ENCODE data around the gene LAPTM4A. TPM values are rescaled to one million over a fixed set of nuclear protein-coding genes. Genes with fewer than 3 reads are reported as not detected.
"Not testable (repeated sequence)": the region's sequence is repeated elsewhere in the genome, so short reads cannot be mapped to it uniquely, and the experiment has no call there.

The LAPTM4A gene
- total RNA-seq, 1 donor from 2014 or later: 74.4 TPM

GRCh38 chr2:20052229-20052851 lies 912 bp upstream of the LAPTM4A start:
- no peaks in the 10 kb centered on the region for H3K36me3 Mint-ChIP-seq (ENCODE audit: low read depth)
- no peak overlapping the region for H3K4me3 Mint-ChIP-seq
- peaks cover 13% of the 10 kb centered on the region for H3K27me3 Mint-ChIP-seq (ENCODE audit: low read depth)
- no peaks in the 10 kb centered on the region for H3K9me3 Mint-ChIP-seq
- TF ChIP-seq CTCF (conservative IDR thresholded peaks at IDR 0.05): peak; percentile 10
- no peak overlapping the region for H3K27ac Mint-ChIP-seq (ENCODE audit: unreplicated experiment)
- no peak for DNase-seq (ENCODE audit: low read depth, low spot score)
- peaks cover 27% of the 10 kb centered on the region for H3K4me1 Mint-ChIP-seq

- Mint-ChIP-seq H3K9me3 (no peaks in the 10 kb centered on the region), H3K4me1 (peaks cover 27% of the 10 kb centered on the region), H3K4me3 (no peak overlapping the region), H3K27me3 (ENCODE audit: low read depth) (peaks cover 4% of the 10 kb centered on the region), H3K27ac (ENCODE audit: unreplicated experiment) (no peak overlapping the region), H3K36me3 (ENCODE audit: low read depth) (no peaks in the 10 kb centered on the region)
- no peak for TF ChIP-seq CTCF (conservative IDR thresholded peaks at IDR 0.05)
- DNase-seq (ENCODE audit: low read depth, low spot score): peak; percentile 38
These were observed 539 bp downstream of the LAPTM4A start for GRCh38 chr2:20050646-20051531.

GRCh38 chr2:20050104-20050645 lies 1.3 kb downstream of the LAPTM4A start:
- no peaks in the 10 kb centered on the region for H3K9me3 Mint-ChIP-seq
- no peaks in the 10 kb centered on the region for H3K27me3 Mint-ChIP-seq (ENCODE audit: low read depth)

GRCh38 chr2:20049637-20050036 lies 1.8 kb downstream of the LAPTM4A start:
- Mint-ChIP-seq H3K4me3 (no peak overlapping the region), H3K4me1 (peaks cover 31% of the 10 kb centered on the region), H3K27me3 (ENCODE audit: low read depth) (no peaks in the 10 kb centered on the region), H3K36me3 (ENCODE audit: low read depth) (no peaks in the 10 kb centered on the region), H3K9me3 (no peaks in the 10 kb centered on the region), H3K27ac (ENCODE audit: unreplicated experiment) (no peak overlapping the region)
- no peak for DNase-seq (ENCODE audit: low read depth, low spot score)
- TF ChIP-seq CTCF (conservative IDR thresholded peaks at IDR 0.05): no peak

More at GRCh38 chr2:20050104-20050645, 1.3 kb downstream of the LAPTM4A start:
- no peak for TF ChIP-seq CTCF (conservative IDR thresholded peaks at IDR 0.05)
- Mint-ChIP-seq H3K4me1 (peaks cover 30% of the 10 kb centered on the region), H3K27ac (ENCODE audit: unreplicated experiment) (no peak overlapping the region), H3K4me3 (no peak overlapping the region), H3K36me3 (ENCODE audit: low read depth) (no peaks in the 10 kb centered on the region)
- no peak for DNase-seq (ENCODE audit: low read depth, low spot score)

GRCh38 chr2:20048488-20049448 lies 2.7 kb downstream of the LAPTM4A start:
- H3K27ac Mint-ChIP-seq (ENCODE audit: unreplicated experiment): no peak overlapping the region
- no peak for DNase-seq (ENCODE audit: low read depth, low spot score)
- no peaks in the 10 kb centered on the region for H3K27me3 Mint-ChIP-seq (ENCODE audit: low read depth)

GRCh38 chr2:20045712-20046292 lies 5.6 kb downstream of the LAPTM4A start:
- not testable (repeated sequence) for H3K27me3 Mint-ChIP-seq (ENCODE audit: low read depth); DNase-seq (ENCODE audit: low read depth, low spot score); H3K27ac Mint-ChIP-seq (ENCODE audit: unreplicated experiment)

More at GRCh38 chr2:20048488-20049448, 2.7 kb downstream of the LAPTM4A start:
- Mint-ChIP-seq H3K4me1 (peaks cover 40% of the 10 kb centered on the region), H3K9me3 (no peaks in the 10 kb centered on the region), H3K36me3 (ENCODE audit: low read depth) (no peaks in the 10 kb centered on the region), H3K4me3 (peak overlapping the region; percentile 82)
- TF ChIP-seq CTCF (conservative IDR thresholded peaks at IDR 0.05): no peak

More at GRCh38 chr2:20045712-20046292, 5.6 kb downstream of the LAPTM4A start:
- not testable (repeated sequence) for H3K9me3 Mint-ChIP-seq; H3K36me3 Mint-ChIP-seq (ENCODE audit: low read depth)
- Mint-ChIP-seq H3K4me3 (peak overlapping the region; percentile 27), H3K4me1 (peaks cover 52% of the 10 kb centered on the region)

Data from neural crest cell (in vitro differentiated cells).